H1 (cell line): ENCODE measurements around the gene DSC3. TPM values are rescaled to one million over a fixed set of nuclear protein-coding genes. Genes with fewer than 3 reads are reported as not detected.

Experiments used
- ATF3 ChIP-seq: IDR thresholded peaks from 2 replicates; pipeline ENCODE4 v1.6.1; 2011; ENCODE audit warnings: low read depth, mild to moderate bottlenecking, low read length; ENCODE audit not compliant: insufficient read depth
- CBX8 ChIP-seq: fragments of 300-800, 300-1000 bp; sonication (generic); IDR thresholded peaks from 2 replicates; pipeline ENCODE4 v1.7.1; 2016; ENCODE audit warnings: low read depth, low read length, borderline replicate concordance
- RFX5 ChIP-seq: IDR thresholded peaks from 2 replicates; pipeline ENCODE4 v1.6.1; 2011; ENCODE audit warnings: low read depth, low read length, improper control_type of control experiment, borderline replicate concordance
- RXRA ChIP-seq: IDR thresholded peaks from 2 replicates; pipeline ENCODE4 v1.6.1; 2011; ENCODE audit warnings: low read depth, mild to moderate bottlenecking, low read length, moderate library complexity; ENCODE audit not compliant: insufficient read depth
- SP1 ChIP-seq: IDR thresholded peaks from 2 replicates; pipeline ENCODE4 v1.6.1; 2011; ENCODE audit warnings: low read depth, low read length
- polyA plus RNA-seq, 7 experiments: library from polyadenylated mRNA; depleted of rRNA in 3 of 7; stranded (reverse) in 5 of 7; unstranded in 2 of 7; fragments of >200 nt in 5 of 7; fragments of 200-250 nt in 2 of 7; gene quantifications; 1 replicate in 5 of 7; 2 replicates in 1 of 7; 4 replicates in 1 of 7; pipeline versions ENCODE4 v1.2.1 to v1.2.3, GENCODE V29; 2011 to 2013; ENCODE audit warnings: missing spikeins in 2 of 7, mixed read lengths in 2 of 7
- small RNA-seq: library from polyadenylated mRNA; stranded (forward); fragments of <200 nt; extraction: miRNeasy Mini kit (QIAGEN cat#:217004); gene quantifications from one replicate; pipeline ENCODE3, GENCODE V24; 2013; ENCODE audit not compliant: insufficient read depth
- total RNA-seq: library from RNA; stranded (reverse); fragmentation: NEBNext Ultra II Directional; extraction: Animal tissue kit (Norgen Biotek cat#: 25700); gene quantifications from 2 replicates; pipeline ENCODE4 v1.2.1, GENCODE V29; 2021

Gene DSC3
- total and polyA plus RNA-seq, 2 of the 8 experiments (the other 6 are each of a cell fraction or from before 2014, with no cell fraction given) = 0.70 to 3.7 TPM

- TF ChIP-seq CBX8 (no peak), RFX5 (no peak), RXRA (no peak), SP1 (no peak), ATF3 (no peak)
These were observed 101.5 kb downstream of the DSC3 start (continued) for GRCh38 chr18:30940952-30941539.

Small RNA genes within 50 kb of the gene (small RNA-seq; reads per million reads assigned to genes)
- gene RNU6-857P = not detected

Other genes starting within 250 kb of the DSC3 start
- 39.3 and 39.7 TPM in 2 replicates for gene DSC2, start 59.7 kb upstream of the DSC3 start, total RNA-seq
- gene DSC2, start 59.7 kb upstream of the DSC3 start, polyA plus RNA-seq (2011; rRNA removed) = 2.5 and 4.6 TPM in 2 replicates
- gene DSC1, start 120.1 kb upstream of the DSC3 start, total RNA-seq = not detected in 2 replicates
- gene DSC1, start 120.1 kb upstream of the DSC3 start, polyA plus RNA-seq (2011; rRNA removed) = 0.02 TPM in 1 of 2 replicates, not detected in the other